ENCODE data around the gene FAT3.
A peak's percentile ranks its signal among the peaks of the same experiment; 100 is the strongest.

Gene FAT3

GRCh38 chr11:92224407-92225124 is at the start of gene FAT3:
Gene FAT3 (plus strand): TSS chr11:92224818. CDS start chr11:92352113, 127,295 bp downstream.
- Histone ChIP-seq H3K27me3 (ENCODE audit: insufficient read depth, low read depth, severe bottlenecking) (peaks cover 34% of the 10 kb centered on the region), H3K4me3 (ENCODE audit: low read depth, low read length) (peak within 1 kb of the TSS; percentile 59), H3K9me3 (ENCODE audit: severe bottlenecking) (no peaks in the 10 kb centered on the region), H3K27ac (no peak within 1 kb of the TSS), H3K36me3 (no peaks in the 10 kb centered on the region)
- peak; percentile 56 for DNase-seq
- TF ChIP-seq CTCF (IDR thresholded peaks at IDR 0.05; ENCODE audit: low read depth, low read length), result no peak

GRCh38 chr11:92179017-92179670 is 45.5 kb upstream of the FAT3 start:
- no peak overlapping the region for H3K4me3 ChIP-seq (ENCODE audit: low read depth, low read length)
- no peaks in the 10 kb centered on the region for H3K9me3 ChIP-seq (ENCODE audit: severe bottlenecking)
- TF ChIP-seq CTCF (IDR thresholded peaks at IDR 0.05; ENCODE audit: low read depth, low read length), result no peak
- no peaks in the 10 kb centered on the region for H3K36me3 ChIP-seq
- DNase-seq, result no peak
- no peaks in the 10 kb centered on the region for H3K27me3 ChIP-seq (ENCODE audit: insufficient read depth, low read depth, severe bottlenecking)
- no peak overlapping the region for H3K27ac ChIP-seq

GRCh38 chr11:92180226-92180625 is 44.4 kb upstream of the FAT3 start:
- Histone ChIP-seq H3K27me3 (ENCODE audit: insufficient read depth, low read depth, severe bottlenecking) (no peaks in the 10 kb centered on the region), H3K36me3 (no peaks in the 10 kb centered on the region), H3K9me3 (ENCODE audit: severe bottlenecking) (no peaks in the 10 kb centered on the region), H3K27ac (no peak overlapping the region), H3K4me3 (ENCODE audit: low read depth, low read length) (no peak overlapping the region)
- no peak for TF ChIP-seq CTCF (IDR thresholded peaks at IDR 0.05; ENCODE audit: low read depth, low read length)
- no peak for DNase-seq

GRCh38 chr11:92180664-92181251 is 43.9 kb upstream of the FAT3 start:
- no peak overlapping the region for H3K4me3 ChIP-seq (ENCODE audit: low read depth, low read length)
- no peaks in the 10 kb centered on the region for H3K27me3 ChIP-seq (ENCODE audit: insufficient read depth, low read depth, severe bottlenecking)
- no peaks in the 10 kb centered on the region for H3K9me3 ChIP-seq (ENCODE audit: severe bottlenecking)
- H3K27ac ChIP-seq, result no peak overlapping the region
- DNase-seq, result no peak
- no peaks in the 10 kb centered on the region for H3K36me3 ChIP-seq
- TF ChIP-seq CTCF (IDR thresholded peaks at IDR 0.05; ENCODE audit: low read depth, low read length), result no peak

GRCh38 chr11:92190535-92191206 is 33.9 kb upstream of the FAT3 start:
- Histone ChIP-seq H3K4me3 (ENCODE audit: low read depth, low read length) (no peak overlapping the region), H3K9me3 (ENCODE audit: severe bottlenecking) (no peaks in the 10 kb centered on the region), H3K36me3 (no peaks in the 10 kb centered on the region), H3K27me3 (ENCODE audit: insufficient read depth, low read depth, severe bottlenecking) (no peaks in the 10 kb centered on the region), H3K27ac (no peak overlapping the region)
- TF ChIP-seq CTCF (IDR thresholded peaks at IDR 0.05; ENCODE audit: low read depth, low read length), result no peak
- no peak for DNase-seq
